GM12878 (cell line): ENCODE data around the gene HSCB. TPM values are rescaled to one million over a fixed set of nuclear protein-coding genes. Genes with fewer than 3 reads are reported as not detected.

Source experiments
- ATAC-seq: fragments of 200-7000 bp; cut with Tn5 transposase; 3 replicates; pipeline ENCODE4 v1.9.1; 2020; ENCODE audit warnings: mild to moderate bottlenecking, moderate library complexity
- BruUV-seq: library from RNA; stranded (reverse); fragments of 400-500 nt; replicated peaks from 2 replicates; lab custom pipeline; 2021; lab: Mats Ljungman, UMichigan
- CTCF ChIA-PET: fragments of 300-600 bp; sonication (Branson Sonifier 250); formaldehyde crosslinking; extraction: SDS; loops from one replicate; lab custom pipeline; 2021; ENCODE audit warnings: inconsistent platforms; lab: Yijun Ruan, JAX
- POLR2A ChIA-PET: fragments of 350-600 bp; formaldehyde crosslinking; extraction: SDS; loops from one replicate; lab custom pipeline; 2021; ENCODE audit warnings: inconsistent platforms; lab: Charles Lee
- RAD21 ChIA-PET: fragments of 300-600 bp; sonication (Branson Sonifier 250); formaldehyde crosslinking; loops from one replicate; lab custom pipeline; 2023; ENCODE audit warnings: antibody characterized with exemption; ENCODE audit not compliant: unreplicated experiment; lab: Charles Lee
- SMC1A ChIA-PET: fragments of 300-600 bp; sonication (Branson Sonifier 250); formaldehyde crosslinking; loops from one replicate; lab custom pipeline; 2023; ENCODE audit not compliant: unreplicated experiment, uncharacterized antibody; lab: Charles Lee
- DNase-seq: peaks from one replicate; pipeline ENCODE4 v3.0.0-alpha.2; 2011; ENCODE audit warnings: low read depth, low spot score
- FAIRE-seq: peaks from 3 replicates; lab custom pipeline; 2011; peaks lifted over from hg19 to GRCh38; lab: Jason Lieb, UNC
- H2AFZ ChIP-seq: 2 replicates; pipeline ENCODE4 v1.6.0; 2011; ENCODE audit warnings: low read depth, low read length, control low read depth; ENCODE audit not compliant: control insufficient read depth
- H3K27ac ChIP-seq: 2 replicates; pipeline ENCODE4 v1.5.1; 2011; ENCODE audit warnings: control low read depth; ENCODE audit not compliant: control insufficient read depth, insufficient read depth
- H3K27me3 ChIP-seq, 2 experiments: replicated peaks in 1 of 2; 2 replicates each; pipeline versions ENCODE4 v1.6.0 to v1.6.1; 2011; ENCODE audit warnings: low read length in 1 of 2; ENCODE audit not compliant: control insufficient read depth in 2 of 2, insufficient read depth in 2 of 2
- H3K36me3 ChIP-seq, 2 experiments: 2 replicates each; pipeline ENCODE4 v1.5.1; 2011; ENCODE audit warnings: low read length in 1 of 2; ENCODE audit not compliant: control insufficient read depth in 2 of 2, insufficient read depth in 2 of 2
- H3K4me1 ChIP-seq: 2 replicates; pipeline ENCODE4 v1.6.1; 2011; ENCODE audit warnings: mild to moderate bottlenecking, low read length, moderate library complexity, mixed read lengths; ENCODE audit not compliant: control insufficient read depth, insufficient read depth
- H3K4me2 ChIP-seq: 2 replicates; pipeline ENCODE4 v1.6.0; 2011; ENCODE audit warnings: control low read depth; ENCODE audit not compliant: control insufficient read depth, insufficient read depth
- H3K4me3 ChIP-seq: fragments of 200-600 bp; sonication (generic); 2 replicates; pipeline ENCODE4 v1.5.1; 2016
- H3K79me2 ChIP-seq: 2 replicates; pipeline ENCODE4 v1.6.0; 2011; ENCODE audit warnings: low read length; ENCODE audit not compliant: control insufficient read depth, insufficient read depth
- H3K9ac ChIP-seq: 2 replicates; pipeline ENCODE4 v1.8.0; 2011; ENCODE audit warnings: low read length, control low read depth, mixed read lengths; ENCODE audit not compliant: control insufficient read depth, insufficient read depth
- H3K9me3 ChIP-seq: replicated peaks from 3 replicates; pipeline ENCODE4 v1.5.1; 2011; ENCODE audit warnings: mild to moderate bottlenecking, low read length; ENCODE audit not compliant: control insufficient read depth, insufficient read depth
- H4K20me1 ChIP-seq: 2 replicates; pipeline ENCODE4 v1.6.0; 2011; ENCODE audit not compliant: control insufficient read depth, insufficient read depth
- ETV6 ChIP-seq, 2 experiments: fragments of 450-650 bp in 1 of 2; IDR thresholded peaks in 1 of 2; conservative IDR thresholded peaks in 1 of 2; 2 replicates each; pipeline ENCODE4 v1.6.1; 2014; ENCODE audit warnings: antibody characterized with exemption in 1 of 2, borderline replicate concordance in 1 of 2, low read depth in 1 of 2, mild to moderate bottlenecking in 1 of 2, moderate library complexity in 1 of 2
- IRF5 ChIP-seq: fragments of 450-650 bp; IDR thresholded peaks from 2 replicates; pipeline ENCODE4 v1.6.1; 2017; ENCODE audit warnings: borderline replicate concordance
- JUND ChIP-seq: IDR thresholded peaks from 2 replicates; pipeline ENCODE4 v1.6.1; 2012; ENCODE audit warnings: low read depth, mild to moderate bottlenecking, low read length, improper control_type of control experiment, moderate library complexity
- WGBS: methylation state at CpG from one replicate; pipeline ENCODE4 v1.1.6; 2016; ENCODE audit warnings: low lambda C conversion rate; ENCODE audit not compliant: insufficient replicate concordance, insufficient coverage; ENCODE audit errors: missing lambda C conversion rate; 5-methylcytosine and 5-hydroxymethylcytosine counted together
- in situ Hi-C: fragments of 300-500 bp; cut with MboI; formaldehyde crosslinking; loops from 9 replicates; pipeline ENCODE4 v1.14.3; 2018; ENCODE audit warnings: mixed read lengths
- intact Hi-C: fragments of 100-400 bp; cut with micrococcal nuclease; formaldehyde crosslinking; loops from one replicate; pipeline ENCODE4 v1.14.2; 2022; ENCODE audit not compliant: unreplicated experiment
- polyA plus RNA-seq, 11 experiments: library from polyadenylated mRNA; depleted of rRNA in 4 of 11; unstranded in 6 of 11; stranded (reverse) in 5 of 11; fragments of >200 nt; fragmentation: Nextera tagmentation in 4 of 11; fragmentation: Illumina TruSeq in 1 of 11; extraction: Ambion mirVana in 4 of 11; extraction: Trizol in 1 of 11; gene quantifications; 1 replicate in 1 of 11; 2 replicates in 10 of 11; pipeline versions ENCODE4 v1.2.1 to v1.2.3, GENCODE V29; 2011 to 2016; ENCODE audit warnings: inconsistent platforms in 2 of 11, missing spikeins in 2 of 11, low read depth in 1 of 11
- total RNA-seq, 4 experiments: library from RNA; depleted of rRNA in 3 of 4; stranded (reverse); fragments of >200 nt in 3 of 4; fragmentation: Illumina TruSeq in 1 of 4; extraction: Trizol in 1 of 4; gene quantifications; 2 replicates each; pipeline versions ENCODE4 v1.2.1 to v1.2.3, GENCODE V29; 2013 to 2021

HSCB gene
- total and polyA plus RNA-seq, 10 of the 15 experiments (the other 5 are each of a cell fraction or from before 2014, with no cell fraction given), result 10.6 to 28.4 (median 20.8) TPM

GRCh38 chr22:28710107-28710506 is 31.7 kb upstream of the HSCB start (continued):
- TF ChIP-seq IRF5 (no peak), ETV6 (conservative IDR thresholded peaks at IDR 0.05 in 1 of 2, IDR thresholded peaks at IDR 0.05 in 1 of 2; ENCODE audit: borderline replicate concordance in 1 of 2, low read depth in 1 of 2) (no peak)

GRCh38 chr22:28710576-28711191 is 31.2 kb upstream of the HSCB start:
- ChIA-PET SMC1A (interaction anchor here (1.2 kb wide), 1 partner anchor 10 kb away, joined by 3 read pairs; no protein-coding TSS in a partner anchor), RAD21 (no interaction called here), POLR2A (no interaction called here), CTCF (interaction anchor here (0.7 kb wide), 1 partner anchor 814 kb away, joined by 3 read pairs; no protein-coding TSS in a partner anchor)
- no peak overlapping the region for H2AFZ ChIP-seq
- TF ChIP-seq JUND, result no peak
- H3K27me3 ChIP-seq, result no peaks in the 10 kb centered on the region
- no peak for FAIRE-seq
- no peak overlapping the region for H3K9ac ChIP-seq
- intact Hi-C loops, result no loop called here
- BruUV-seq, result no TSS peak
- H3K4me3 ChIP-seq, result no peak overlapping the region
- no peak overlapping the region for H3K4me2 ChIP-seq
- in situ Hi-C loops, result no loop called here
- no peaks in the 10 kb centered on the region for H4K20me1 ChIP-seq
- 97% methylated on average over 3 of the region's 3 CpGs for WGBS
- no peak for ATAC-seq
- H3K36me3 ChIP-seq, result peaks cover 0 to 3% of the 10 kb centered on the region in 2 experiments; a peak in 3 of 4 replicates
- no peaks in the 10 kb centered on the region for H3K9me3 ChIP-seq
- DNase-seq, result no peak
- H3K79me2 ChIP-seq, result no peaks in the 10 kb centered on the region
- H3K27ac ChIP-seq, result no peak overlapping the region
- H3K4me1 ChIP-seq, result peaks cover 4% of the 10 kb centered on the region; the same call in 1 of the 2 replicates
